ENCODE data around the gene FXYD5. TPM values are rescaled to one million over a fixed set of nuclear protein-coding genes. Genes with fewer than 3 reads are reported as not detected.

FXYD5 gene
- total and polyA plus RNA-seq, 7 donors: 18.5 to 102 (median 27.0) TPM

DNA sequence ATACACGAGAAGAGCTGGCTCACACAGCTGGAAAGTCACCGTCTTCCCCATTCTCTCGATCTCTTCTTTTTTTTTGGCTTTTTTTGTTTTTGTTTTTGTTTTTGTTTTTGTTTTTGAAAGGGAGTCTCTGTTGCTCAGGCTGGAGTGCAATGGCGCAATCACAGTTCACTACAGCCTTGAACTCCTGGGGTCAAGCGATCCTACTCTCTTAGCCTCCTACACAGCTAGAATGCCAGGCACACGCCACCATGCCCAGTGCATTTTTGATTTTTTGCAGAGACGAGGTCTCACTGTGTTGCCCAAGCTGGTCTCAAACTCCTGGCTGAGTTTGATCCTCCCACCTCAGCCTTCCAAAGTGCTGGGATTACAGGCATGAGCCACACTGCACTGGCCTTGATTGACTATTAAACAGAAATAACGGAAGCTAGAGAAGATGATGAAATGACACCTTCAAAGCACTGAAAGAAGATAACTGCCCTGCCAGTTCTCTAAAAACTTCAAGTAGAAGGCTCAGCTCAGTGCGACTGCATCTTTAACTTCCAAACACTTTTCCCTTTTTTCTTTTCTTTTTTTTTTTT is 34.9 kb upstream of the FXYD5 start:
- intact Hi-C loops (cut with DNase I): loop anchor here (10.0 kb wide), 1 partner anchor 145 kb away; no protein-coding TSS in a partner anchor
- peaks cover 0 to 18% (median 12%) of the 10 kb centered on the region in 4 donors for H3K4me1 ChIP-seq
- 82 to 84% methylated on average over 9 of the region's 9 CpGs for WGBS, 2 donors

DNA sequence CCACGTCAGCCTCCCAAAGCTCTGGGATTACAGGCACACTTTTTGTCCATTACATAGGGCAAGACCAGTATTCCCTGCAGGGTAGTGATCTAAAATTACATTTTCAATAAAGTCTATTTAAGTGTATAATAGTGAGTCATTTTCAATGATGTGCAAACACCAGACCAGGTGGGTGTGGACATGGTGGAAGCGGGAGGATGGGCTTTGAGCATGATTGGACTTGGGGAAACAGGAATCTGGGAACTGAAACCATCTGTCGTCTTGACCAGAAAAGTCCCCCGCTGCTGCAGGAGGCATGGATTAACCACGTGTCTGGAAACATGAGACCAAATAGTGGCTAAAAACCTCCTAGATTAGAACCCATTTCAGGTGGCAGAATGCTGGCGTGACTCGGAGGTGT is 34.0 kb upstream of the FXYD5 start:
- no peaks in the 10 kb centered on the region for H3K9me3 ChIP-seq
- no peak for DNase-seq
- H3K27me3 ChIP-seq: no peaks in the 10 kb centered on the region
- intact Hi-C loops (cut with DNase I): loop anchor here (10.0 kb wide), 1 partner anchor 146 kb away; no protein-coding TSS in a partner anchor
- 25 to 52% methylated on average over 7 of the region's 7 CpGs for WGBS, 2 donors
- no peak overlapping the region for H3K4me3 ChIP-seq
- H3K27ac ChIP-seq: peak overlapping the region; percentile 45 to 67 (median 56)
- no peaks in the 10 kb centered on the region for H3K36me3 ChIP-seq
- TF ChIP-seq POLR2AphosphoS5 (IDR thresholded peaks at IDR 0.05) (peak in 1 of 4 donors; percentile 24), EP300 (IDR thresholded peaks at IDR 0.05) (no peak)
- H3K4me1 ChIP-seq: peaks cover 0 to 19% (median 10%) of the 10 kb centered on the region in 4 donors

More for the DNA sequence above, 34.9 kb upstream of the FXYD5 start:
- Histone ChIP-seq H3K9me3 (no peaks in the 10 kb centered on the region), H3K36me3 (no peaks in the 10 kb centered on the region), H3K27ac (peak overlapping the region; percentile 40 to 67 (median 52)), H3K27me3 (peaks cover 0 to 5% (median 0%) of the 10 kb centered on the region in 3 donors), H3K4me3 (peak overlapping the region in 1 of 4 donors; percentile 18)
- no peak for DNase-seq
- TF ChIP-seq POLR2AphosphoS5 (IDR thresholded peaks at IDR 0.05): no peak
- TF ChIP-seq, protein P1, sequence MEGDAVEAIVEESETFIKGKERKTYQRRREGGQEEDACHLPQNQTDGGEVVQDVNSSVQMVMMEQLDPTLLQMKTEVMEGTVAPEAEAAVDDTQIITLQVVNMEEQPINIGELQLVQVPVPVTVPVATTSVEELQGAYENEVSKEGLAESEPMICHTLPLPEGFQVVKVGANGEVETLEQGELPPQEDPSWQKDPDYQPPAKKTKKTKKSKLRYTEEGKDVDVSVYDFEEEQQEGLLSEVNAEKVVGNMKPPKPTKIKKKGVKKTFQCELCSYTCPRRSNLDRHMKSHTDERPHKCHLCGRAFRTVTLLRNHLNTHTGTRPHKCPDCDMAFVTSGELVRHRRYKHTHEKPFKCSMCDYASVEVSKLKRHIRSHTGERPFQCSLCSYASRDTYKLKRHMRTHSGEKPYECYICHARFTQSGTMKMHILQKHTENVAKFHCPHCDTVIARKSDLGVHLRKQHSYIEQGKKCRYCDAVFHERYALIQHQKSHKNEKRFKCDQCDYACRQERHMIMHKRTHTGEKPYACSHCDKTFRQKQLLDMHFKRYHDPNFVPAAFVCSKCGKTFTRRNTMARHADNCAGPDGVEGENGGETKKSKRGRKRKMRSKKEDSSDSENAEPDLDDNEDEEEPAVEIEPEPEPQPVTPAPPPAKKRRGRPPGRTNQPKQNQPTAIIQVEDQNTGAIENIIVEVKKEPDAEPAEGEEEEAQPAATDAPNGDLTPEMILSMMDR (IDR thresholded peaks at IDR 0.05): no peak

DNA sequence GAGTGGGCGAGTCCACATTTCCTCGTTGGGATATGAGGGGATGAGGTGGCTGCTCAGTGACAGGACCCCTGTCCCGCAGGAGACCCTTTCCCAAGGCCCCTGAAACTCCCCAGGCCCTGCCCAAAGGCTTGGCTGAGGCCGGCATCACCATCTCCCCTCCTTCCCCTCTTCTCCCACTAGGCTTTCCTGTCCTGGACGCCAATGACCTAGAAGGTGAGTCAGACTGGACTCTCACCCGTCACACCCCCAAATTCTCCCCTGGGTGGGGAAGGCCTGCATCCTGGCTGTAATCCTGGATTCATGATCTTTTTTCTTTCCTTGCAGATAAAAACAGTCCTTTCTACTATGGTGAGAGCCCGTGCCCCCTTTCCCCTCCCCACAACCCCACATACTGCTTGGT is 33.6 kb upstream of the FXYD5 start:
- intact Hi-C loops (cut with DNase I): loop anchor here (10.0 kb wide), 1 partner anchor 146 kb away; no protein-coding TSS in a partner anchor
- 43 to 76% methylated on average over 7 of the region's 7 CpGs for WGBS, 2 donors
- H3K4me3 ChIP-seq: no peak overlapping the region
- H3K36me3 ChIP-seq: no peaks in the 10 kb centered on the region
- TF ChIP-seq EP300 (IDR thresholded peaks at IDR 0.05): no peak
- TF ChIP-seq POLR2A (IDR thresholded peaks at IDR 0.05): peak in 1 of 2 donors; percentile 21
- DNase-seq: no peak
- H3K27ac ChIP-seq: peak overlapping the region; percentile 41 to 59 (median 48)
- H3K4me1 ChIP-seq: peaks cover 0 to 20% (median 10%) of the 10 kb centered on the region in 4 donors
- no peaks in the 10 kb centered on the region for H3K27me3 ChIP-seq
- H3K9me3 ChIP-seq: no peaks in the 10 kb centered on the region

DNA sequence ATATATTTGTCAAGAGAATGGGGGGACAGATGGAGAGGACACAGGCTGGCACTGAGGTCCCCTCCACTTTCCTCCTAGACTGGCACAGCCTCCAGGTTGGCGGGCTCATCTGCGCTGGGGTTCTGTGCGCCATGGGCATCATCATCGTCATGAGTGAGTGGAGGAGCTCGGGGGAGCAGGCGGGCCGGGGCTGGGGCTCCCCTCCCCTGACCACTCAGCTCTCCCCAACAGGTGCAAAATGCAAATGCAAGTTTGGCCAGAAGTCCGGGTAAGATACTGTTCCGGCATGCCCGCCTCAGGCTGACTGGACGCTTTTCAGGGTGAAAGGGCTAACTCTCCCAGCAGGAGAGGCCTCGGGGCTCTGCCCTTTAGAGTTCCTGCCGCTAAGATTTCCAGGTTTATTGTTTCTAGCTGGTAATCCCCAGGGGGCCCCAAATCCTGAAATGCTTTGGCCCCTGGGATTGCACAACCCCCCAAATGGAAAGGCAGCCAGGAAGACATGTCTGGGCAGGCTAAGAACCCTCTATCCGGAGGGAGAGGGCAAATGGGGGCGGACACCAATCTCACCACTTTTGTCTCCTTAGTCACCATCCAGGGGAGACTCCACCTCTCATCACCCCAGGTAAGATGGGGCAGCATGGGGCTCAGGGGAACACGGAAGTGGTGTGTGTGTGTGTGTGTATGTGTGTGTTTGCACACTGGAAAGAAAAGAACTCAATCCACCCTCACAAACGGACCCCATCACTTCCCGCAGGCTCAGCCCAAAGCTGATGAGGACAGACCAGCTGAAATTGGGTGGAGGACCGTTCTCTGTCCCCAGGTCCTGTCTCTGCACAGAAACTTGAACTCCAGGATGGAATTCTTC is 31.6 kb upstream of the FXYD5 start:
- intact Hi-C loops (cut with DNase I): loop anchor here (10.0 kb wide), 1 partner anchor 148 kb away; no protein-coding TSS in a partner anchor
- TF ChIP-seq, protein P1 (IDR thresholded peaks at IDR 0.05): no peak
- TF ChIP-seq POLR2A (IDR thresholded peaks at IDR 0.05) (no peak), POLR2AphosphoS5 (IDR thresholded peaks at IDR 0.05) (no peak), EP300 (IDR thresholded peaks at IDR 0.05) (no peak)
- DNase-seq: no peak
- peak overlapping the region; percentile 78 to 89 (median 84) for H3K27ac ChIP-seq
- 80 to 85% methylated on average over 19 of the region's 19 CpGs for WGBS, 2 donors
- H3K4me3 ChIP-seq: no peak overlapping the region
- no peaks in the 10 kb centered on the region for H3K27me3 ChIP-seq
- H3K36me3 ChIP-seq: no peaks in the 10 kb centered on the region
- H3K4me1 ChIP-seq: peaks cover 0 to 20% (median 10%) of the 10 kb centered on the region in 4 donors
- no peaks in the 10 kb centered on the region for H3K9me3 ChIP-seq

DNA sequence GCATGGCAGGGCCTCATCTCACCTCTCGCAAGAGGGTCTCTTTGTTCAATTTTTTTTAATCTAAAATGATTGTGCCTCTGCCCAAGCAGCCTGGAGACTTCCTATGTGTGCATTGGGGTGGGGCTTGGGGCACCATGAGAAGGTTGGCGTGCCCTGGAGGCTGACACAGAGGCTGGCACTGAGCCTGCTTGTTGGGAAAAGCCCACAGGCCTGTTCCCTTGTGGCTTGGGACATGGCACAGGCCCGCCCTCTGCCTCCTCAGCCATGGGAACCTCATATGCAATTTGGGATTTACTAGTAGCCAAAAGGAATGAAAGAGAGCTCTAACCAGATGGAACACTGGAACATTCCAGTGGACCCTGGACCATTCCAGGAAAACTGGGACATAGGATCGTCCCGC is 31.0 kb upstream of the FXYD5 start:
- Histone ChIP-seq H3K27ac (peak overlapping the region; percentile 78 to 89 (median 84)), H3K27me3 (no peaks in the 10 kb centered on the region), H3K4me3 (peak overlapping the region in 1 of 4 donors; percentile 67), H3K4me1 (peaks cover 0 to 20% (median 10%) of the 10 kb centered on the region in 4 donors), H3K36me3 (no peaks in the 10 kb centered on the region), H3K9me3 (no peaks in the 10 kb centered on the region)
- TF ChIP-seq, protein P1 (IDR thresholded peaks at IDR 0.05): no peak
- peak in 2 of 4 donors; percentile 30 to 37 for TF ChIP-seq POLR2AphosphoS5 (IDR thresholded peaks at IDR 0.05)
- DNase-seq: peak; percentile 85
- intact Hi-C loops (cut with DNase I): loop anchor here (10.0 kb wide), 1 partner anchor 149 kb away; no protein-coding TSS in a partner anchor
- 62 to 77% methylated on average over 5 of the region's 5 CpGs for WGBS, 2 donors
